OCI-LY3 (cell line): Measurements from ENCODE around the gene DPYD.

ENCODE experiments used
- CTCF ChIP-seq: fragments of 200-600, 300-600 bp; sonication (generic); IDR thresholded peaks from 2 replicates; pipeline ENCODE4 v1.5.1; 2014; ENCODE audit warnings: antibody characterized with exemption, low read length, low read depth
- EZH2phosphoT487 ChIP-seq: fragments of 200-600 bp; shearing (Covaris generic); IDR thresholded peaks from 2 replicates; pipeline ENCODE4 v1.6.1; 2018; ENCODE audit warnings: antibody characterized with exemption, mixed run types, low read depth

GRCh38 chr1:97135972-97136371, 784.9 kb downstream of the DPYD start:
- TF ChIP-seq CTCF (no peak), EZH2phosphoT487 (no peak)
